ENCODE results near the gene EPC1.

The EPC1 gene

DNA sequence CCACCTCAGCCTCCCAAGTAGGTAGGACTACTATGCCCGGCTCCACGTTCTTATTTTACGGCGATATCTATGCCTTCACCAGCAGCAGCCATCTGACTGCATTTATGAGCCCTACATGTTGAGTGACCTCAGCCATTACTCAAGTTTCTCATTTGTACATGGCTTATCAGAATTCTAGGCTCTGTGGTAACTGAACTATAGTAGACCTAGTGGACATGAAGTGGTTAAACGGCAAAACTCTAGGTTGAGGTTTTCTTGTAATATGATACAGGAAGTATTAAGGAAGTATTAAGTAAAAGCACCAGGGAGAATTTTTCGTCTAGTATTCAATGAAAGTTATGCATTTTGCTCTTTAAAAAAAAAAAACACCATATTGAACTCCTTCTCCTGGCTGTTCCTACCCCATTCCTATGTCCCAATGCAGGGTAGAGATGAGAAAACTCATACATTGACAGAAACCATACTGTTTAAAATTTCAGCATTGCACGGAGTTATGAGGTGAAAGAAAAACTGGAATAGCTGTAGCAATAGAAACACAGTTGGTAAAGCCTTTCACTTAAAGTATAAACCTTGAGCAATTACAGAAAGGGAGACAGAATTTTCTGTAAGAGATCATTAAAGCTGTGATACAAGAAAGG, 39.8 kb upstream of the EPC1 start:
- Mint-ChIP-seq H3K4me3 (peak overlapping the region; percentile 10 to 35 (median 26)), H3K36me3 (ENCODE audit: low read depth) (no peaks in the 10 kb centered on the region), H3K9me3 (no peaks in the 10 kb centered on the region), H3K27ac (peak overlapping the region; percentile 61 to 83 (median 70)), H3K4me1 (peaks cover 21% of the 10 kb centered on the region), H3K27me3 (ENCODE audit: low read depth) (no peaks in the 10 kb centered on the region)
- TF ChIP-seq, protein P1, sequence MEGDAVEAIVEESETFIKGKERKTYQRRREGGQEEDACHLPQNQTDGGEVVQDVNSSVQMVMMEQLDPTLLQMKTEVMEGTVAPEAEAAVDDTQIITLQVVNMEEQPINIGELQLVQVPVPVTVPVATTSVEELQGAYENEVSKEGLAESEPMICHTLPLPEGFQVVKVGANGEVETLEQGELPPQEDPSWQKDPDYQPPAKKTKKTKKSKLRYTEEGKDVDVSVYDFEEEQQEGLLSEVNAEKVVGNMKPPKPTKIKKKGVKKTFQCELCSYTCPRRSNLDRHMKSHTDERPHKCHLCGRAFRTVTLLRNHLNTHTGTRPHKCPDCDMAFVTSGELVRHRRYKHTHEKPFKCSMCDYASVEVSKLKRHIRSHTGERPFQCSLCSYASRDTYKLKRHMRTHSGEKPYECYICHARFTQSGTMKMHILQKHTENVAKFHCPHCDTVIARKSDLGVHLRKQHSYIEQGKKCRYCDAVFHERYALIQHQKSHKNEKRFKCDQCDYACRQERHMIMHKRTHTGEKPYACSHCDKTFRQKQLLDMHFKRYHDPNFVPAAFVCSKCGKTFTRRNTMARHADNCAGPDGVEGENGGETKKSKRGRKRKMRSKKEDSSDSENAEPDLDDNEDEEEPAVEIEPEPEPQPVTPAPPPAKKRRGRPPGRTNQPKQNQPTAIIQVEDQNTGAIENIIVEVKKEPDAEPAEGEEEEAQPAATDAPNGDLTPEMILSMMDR (IDR thresholded peaks at IDR 0.05; ENCODE audit: unreplicated experiment in 3 of 3) = no peak

DNA sequence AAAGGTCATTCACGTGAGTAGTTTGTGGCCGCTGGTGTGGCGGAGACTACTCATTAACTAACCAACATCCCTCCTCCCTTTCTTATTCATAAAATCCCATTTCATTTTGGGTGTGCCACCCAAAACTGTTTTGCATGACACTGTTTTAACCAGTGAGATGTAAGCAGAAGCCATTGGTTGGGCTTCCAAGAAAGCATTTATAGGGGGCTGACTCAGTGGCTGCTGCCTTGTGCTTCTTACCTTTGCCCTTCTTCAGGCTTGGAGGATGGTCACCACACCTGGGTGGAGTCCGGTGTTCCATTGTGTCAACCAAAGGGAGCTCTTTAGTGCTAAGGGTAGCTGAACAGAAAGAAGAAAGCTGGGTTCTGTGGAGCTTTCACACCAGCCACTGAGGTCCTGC, 37.2 kb upstream of the EPC1 start:
- H3K27ac Mint-ChIP-seq = no peak overlapping the region
- H3K36me3 Mint-ChIP-seq (ENCODE audit: low read depth) = no peaks in the 10 kb centered on the region
- H3K27me3 Mint-ChIP-seq (ENCODE audit: low read depth) = no peaks in the 10 kb centered on the region
- TF ChIP-seq, protein P1 (IDR thresholded peaks at IDR 0.05; ENCODE audit: unreplicated experiment in 3 of 3) = no peak
- H3K4me1 Mint-ChIP-seq = peaks cover 17% of the 10 kb centered on the region
- H3K4me3 Mint-ChIP-seq = no peak overlapping the region
- no peaks in the 10 kb centered on the region for H3K9me3 Mint-ChIP-seq

- Mint-ChIP-seq H3K27ac (no peak overlapping the region), H3K27me3 (ENCODE audit: low read depth) (no peaks in the 10 kb centered on the region), H3K36me3 (ENCODE audit: low read depth) (no peaks in the 10 kb centered on the region), H3K9me3 (no peaks in the 10 kb centered on the region), H3K4me1 (no peaks in the 10 kb centered on the region), H3K4me3 (peak overlapping the region in 1 of 3 experiments; percentile 39)
- TF ChIP-seq, protein P1 (IDR thresholded peaks at IDR 0.05; ENCODE audit: unreplicated experiment in 3 of 3) = no peak
Measured at GRCh38 chr10:32381165-32381564, 34.2 kb upstream of the EPC1 start.

GRCh38 chr10:32379950-32380551, 33.1 kb upstream of the EPC1 start:
- H3K9me3 Mint-ChIP-seq = no peaks in the 10 kb centered on the region

DNA sequence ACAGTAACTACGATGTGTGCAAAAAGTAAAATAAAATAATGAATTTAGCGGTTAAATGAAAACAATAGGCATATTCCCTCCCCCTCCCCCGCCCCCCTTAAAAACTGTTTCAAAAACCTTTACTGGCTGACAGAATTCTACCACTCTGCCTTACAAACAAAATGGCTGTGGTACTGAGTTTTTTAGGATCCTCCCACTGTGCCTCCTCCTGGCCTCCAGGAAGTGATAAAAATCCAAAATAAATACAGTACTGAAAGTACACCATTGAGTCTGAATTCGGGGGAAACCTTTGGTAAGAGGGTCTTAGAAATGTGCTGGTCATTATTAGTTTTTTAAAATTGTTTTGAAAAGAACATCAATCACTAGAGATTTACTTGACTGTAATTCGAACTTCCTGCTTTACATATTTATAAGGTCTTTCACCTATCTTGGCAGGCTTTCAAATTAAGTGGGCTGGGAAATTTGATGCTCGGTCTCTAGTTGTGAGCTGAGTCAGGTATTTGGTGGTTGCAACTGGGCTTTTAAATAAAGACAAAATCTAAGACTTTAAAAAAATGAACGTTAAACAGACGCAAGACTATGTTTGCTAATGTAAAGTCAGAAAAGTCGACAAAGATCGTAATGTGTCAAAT, 32.5 kb upstream of the EPC1 start:
- Mint-ChIP-seq H3K27me3 (ENCODE audit: low read depth) (no peaks in the 10 kb centered on the region), H3K4me3 (no peak overlapping the region), H3K9me3 (no peaks in the 10 kb centered on the region), H3K27ac (no peak overlapping the region), H3K4me1 (no peaks in the 10 kb centered on the region), H3K36me3 (ENCODE audit: low read depth) (peaks cover 10% of the 10 kb centered on the region)
- TF ChIP-seq, protein P1 (IDR thresholded peaks at IDR 0.05; ENCODE audit: unreplicated experiment in 3 of 3) = no peak

More at GRCh38 chr10:32379950-32380551, 33.1 kb upstream of the EPC1 start:
- H3K27me3 Mint-ChIP-seq (ENCODE audit: low read depth) = no peaks in the 10 kb centered on the region
- TF ChIP-seq, protein P1 (IDR thresholded peaks at IDR 0.05; ENCODE audit: unreplicated experiment in 3 of 3) = no peak
- no peak overlapping the region for H3K27ac Mint-ChIP-seq
- peaks cover 4% of the 10 kb centered on the region for H3K36me3 Mint-ChIP-seq (ENCODE audit: low read depth)
- no peaks in the 10 kb centered on the region for H3K4me1 Mint-ChIP-seq
- H3K4me3 Mint-ChIP-seq = no peak overlapping the region
